Astrocyte (in vitro differentiated cells and primary cell): ENCODE results near the gene CRADD. TPM values are rescaled to one million over a fixed set of nuclear protein-coding genes. Genes with fewer than 3 reads are reported as not detected.
A peak's percentile ranks its signal among the peaks of the same experiment; 100 is the strongest.

Experiments used
- DNase-seq: peaks from one replicate; pipeline ENCODE4 v3.0.0-alpha.2; 2010; ENCODE audit warnings: low read depth
- FAIRE-seq: peaks from 2 replicates; lab custom pipeline; 2011; peaks lifted over from hg19 to GRCh38; lab: Jason Lieb, UNC
- H2AFZ ChIP-seq: 2 replicates; pipeline ENCODE4 v1.6.0; 2012; ENCODE audit warnings: low read depth, low read length, inconsistent platforms
- H3K27ac ChIP-seq: 2 replicates; pipeline ENCODE4 v1.5.1; 2011; ENCODE audit warnings: low read depth, low read length, inconsistent platforms
- H3K27me3 ChIP-seq: 2 replicates; pipeline ENCODE4 v1.6.0; 2011; ENCODE audit warnings: low read length, inconsistent platforms; ENCODE audit not compliant: insufficient read depth
- H3K36me3 ChIP-seq: 2 replicates; pipeline ENCODE4 v1.5.1; 2011; ENCODE audit warnings: low read length, inconsistent platforms; ENCODE audit not compliant: insufficient read depth
- H3K4me1 ChIP-seq: 2 replicates; pipeline ENCODE4 v1.5.1; 2011; ENCODE audit warnings: low read length, inconsistent platforms; ENCODE audit not compliant: insufficient read depth
- H3K4me2 ChIP-seq: 2 replicates; pipeline ENCODE4 v1.6.0; 2012; ENCODE audit warnings: low read length, inconsistent platforms
- H3K4me3 ChIP-seq: 2 replicates; pipeline ENCODE4 v1.5.1; 2011; ENCODE audit warnings: low read depth, mild to moderate bottlenecking, low read length, inconsistent platforms; ENCODE audit not compliant: insufficient read depth
- H3K79me2 ChIP-seq: 2 replicates; pipeline ENCODE4 v1.6.0; 2012; ENCODE audit warnings: mild to moderate bottlenecking, low read length, inconsistent platforms; ENCODE audit not compliant: insufficient read depth
- H3K9ac ChIP-seq: 2 replicates; pipeline ENCODE4 v1.6.0; 2012; ENCODE audit warnings: mild to moderate bottlenecking, low read length, inconsistent platforms
- H3K9me3 ChIP-seq: 2 replicates; pipeline ENCODE4 v1.5.1; 2012; ENCODE audit warnings: low read depth, mild to moderate bottlenecking, low read length, inconsistent platforms; ENCODE audit not compliant: insufficient read depth
- H4K20me1 ChIP-seq: 2 replicates; pipeline ENCODE4 v1.6.0; 2012; ENCODE audit warnings: low read length, inconsistent platforms; ENCODE audit not compliant: insufficient read depth
- H3K27ac Mint-ChIP-seq: one replicate; pipeline ENCODE4 v1.8.0; 2021; ENCODE audit warnings: mild to moderate bottlenecking, mixed read lengths; ENCODE audit not compliant: unreplicated experiment
- H3K27me3 Mint-ChIP-seq: one replicate; pipeline ENCODE4 v1.8.0; 2021; ENCODE audit warnings: low read depth, mixed read lengths; ENCODE audit not compliant: unreplicated experiment
- H3K36me3 Mint-ChIP-seq: one replicate; pipeline ENCODE4 v1.8.0; 2021; ENCODE audit warnings: low read depth, mixed read lengths; ENCODE audit not compliant: unreplicated experiment
- H3K4me1 Mint-ChIP-seq: one replicate; pipeline ENCODE4 v1.8.0; 2021; ENCODE audit warnings: low read depth, mixed read lengths; ENCODE audit not compliant: unreplicated experiment
- H3K4me3 Mint-ChIP-seq: one replicate; pipeline ENCODE4 v1.8.0; 2021; ENCODE audit warnings: mild to moderate bottlenecking, moderate library complexity, mixed read lengths; ENCODE audit not compliant: unreplicated experiment
- H3K9me3 Mint-ChIP-seq: one replicate; pipeline ENCODE4 v1.8.0; 2021; ENCODE audit warnings: mild to moderate bottlenecking, mixed read lengths; ENCODE audit not compliant: unreplicated experiment
- CTCF ChIP-seq: IDR thresholded peaks from 2 replicates; pipeline ENCODE4 v1.5.1; 2011; ENCODE audit warnings: low read depth, mild to moderate bottlenecking, inconsistent platforms, low read length, moderate library complexity; ENCODE audit not compliant: insufficient read depth
- EZH2 ChIP-seq: IDR thresholded peaks from 2 replicates; pipeline ENCODE4 v1.6.1; 2012; ENCODE audit warnings: mild to moderate bottlenecking, low read length, inconsistent platforms; ENCODE audit not compliant: insufficient read depth
- total RNA-seq: library from RNA; stranded (reverse); gene quantifications from 2 replicates; pipeline ENCODE4 v1.2.1, GENCODE V29; 2021

CRADD gene
- total RNA-seq, 1 donor from 2014 or later: 8.8 TPM

- Histone ChIP-seq H2AFZ (no peak overlapping the region), H3K27me3 (no peaks in the 10 kb centered on the region), H3K9ac (no peak overlapping the region), H3K27ac (no peak overlapping the region), H3K36me3 (no peaks in the 10 kb centered on the region), H3K4me3 (no peak overlapping the region), H3K4me1 (no peaks in the 10 kb centered on the region), H3K79me2 (no peaks in the 10 kb centered on the region), H3K9me3 (no peaks in the 10 kb centered on the region), H4K20me1 (no peaks in the 10 kb centered on the region), H3K4me2 (no peak overlapping the region)
- no peak for DNase-seq
- Mint-ChIP-seq H3K9me3 (peaks cover 14% of the 10 kb centered on the region), H3K27ac (no peak overlapping the region), H3K27me3 (no peaks in the 10 kb centered on the region), H3K4me1 (no peaks in the 10 kb centered on the region), H3K4me3 (no peak overlapping the region), H3K36me3 (no peaks in the 10 kb centered on the region)
- no peak for FAIRE-seq
- TF ChIP-seq EZH2: no peak
- TF ChIP-seq CTCF: no peak
These were observed 6.1 kb upstream of the CRADD start for GRCh38 chr12:93671044-93671443.

GRCh38 chr12:93673084-93673483 is 4.1 kb upstream of the CRADD start:
- Mint-ChIP-seq H3K9me3 (peaks cover 14% of the 10 kb centered on the region), H3K4me1 (peaks cover 3% of the 10 kb centered on the region), H3K36me3 (no peaks in the 10 kb centered on the region), H3K27ac (no peak overlapping the region), H3K4me3 (no peak overlapping the region), H3K27me3 (no peaks in the 10 kb centered on the region)
- H3K9ac ChIP-seq: no peak overlapping the region
- H3K4me1 ChIP-seq: peaks cover 4% of the 10 kb centered on the region
- no peaks in the 10 kb centered on the region for H3K79me2 ChIP-seq
- DNase-seq: no peak
- no peaks in the 10 kb centered on the region for H3K27me3 ChIP-seq
- H3K4me3 ChIP-seq: no peak overlapping the region
- H3K4me2 ChIP-seq: no peak overlapping the region
- no peaks in the 10 kb centered on the region for H4K20me1 ChIP-seq
- no peak overlapping the region for H2AFZ ChIP-seq
- H3K36me3 ChIP-seq: no peaks in the 10 kb centered on the region
- no peak for FAIRE-seq
- H3K9me3 ChIP-seq: no peaks in the 10 kb centered on the region
- no peak overlapping the region for H3K27ac ChIP-seq
- TF ChIP-seq EZH2 (no peak), CTCF (no peak)

GRCh38 chr12:93674386-93674785 is 2.8 kb upstream of the CRADD start:
- H3K4me3 Mint-ChIP-seq: no peak overlapping the region
- Histone ChIP-seq H4K20me1 (no peaks in the 10 kb centered on the region), H3K4me1 (peaks cover 8% of the 10 kb centered on the region), H3K27me3 (no peaks in the 10 kb centered on the region), H2AFZ (no peak overlapping the region), H3K4me3 (no peak overlapping the region), H3K36me3 (no peaks in the 10 kb centered on the region), H3K4me2 (no peak overlapping the region), H3K79me2 (no peaks in the 10 kb centered on the region), H3K9me3 (no peaks in the 10 kb centered on the region), H3K9ac (no peak overlapping the region), H3K27ac (no peak overlapping the region)
- no peaks in the 10 kb centered on the region for H3K27me3 Mint-ChIP-seq
- no peak for TF ChIP-seq EZH2
- TF ChIP-seq CTCF: no peak
- FAIRE-seq: no peak
- peak overlapping the region; percentile 11 for H3K27ac Mint-ChIP-seq
- H3K4me1 Mint-ChIP-seq: peaks cover 7% of the 10 kb centered on the region
- H3K9me3 Mint-ChIP-seq: peaks cover 7% of the 10 kb centered on the region
- no peaks in the 10 kb centered on the region for H3K36me3 Mint-ChIP-seq
- no peak for DNase-seq
